ENCODE data around the gene MYL12B.
"Not testable (repeated sequence)": the region's sequence is repeated elsewhere in the genome, so short reads cannot be mapped to it uniquely, and the experiment has no call there.

Gene MYL12B

GRCh38 chr18:3297025-3297984 is 35.4 kb downstream of the MYL12B start:
- TF ChIP-seq, protein P1, sequence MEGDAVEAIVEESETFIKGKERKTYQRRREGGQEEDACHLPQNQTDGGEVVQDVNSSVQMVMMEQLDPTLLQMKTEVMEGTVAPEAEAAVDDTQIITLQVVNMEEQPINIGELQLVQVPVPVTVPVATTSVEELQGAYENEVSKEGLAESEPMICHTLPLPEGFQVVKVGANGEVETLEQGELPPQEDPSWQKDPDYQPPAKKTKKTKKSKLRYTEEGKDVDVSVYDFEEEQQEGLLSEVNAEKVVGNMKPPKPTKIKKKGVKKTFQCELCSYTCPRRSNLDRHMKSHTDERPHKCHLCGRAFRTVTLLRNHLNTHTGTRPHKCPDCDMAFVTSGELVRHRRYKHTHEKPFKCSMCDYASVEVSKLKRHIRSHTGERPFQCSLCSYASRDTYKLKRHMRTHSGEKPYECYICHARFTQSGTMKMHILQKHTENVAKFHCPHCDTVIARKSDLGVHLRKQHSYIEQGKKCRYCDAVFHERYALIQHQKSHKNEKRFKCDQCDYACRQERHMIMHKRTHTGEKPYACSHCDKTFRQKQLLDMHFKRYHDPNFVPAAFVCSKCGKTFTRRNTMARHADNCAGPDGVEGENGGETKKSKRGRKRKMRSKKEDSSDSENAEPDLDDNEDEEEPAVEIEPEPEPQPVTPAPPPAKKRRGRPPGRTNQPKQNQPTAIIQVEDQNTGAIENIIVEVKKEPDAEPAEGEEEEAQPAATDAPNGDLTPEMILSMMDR (conservative IDR thresholded peaks at IDR 0.05; ENCODE audit: low read depth, low read length): peak; percentile 69
- peak; percentile 81 for DNase-seq (ENCODE audit: low read depth)
- H3K4me3 ChIP-seq (ENCODE audit: low read length): peak overlapping the region; percentile 90

GRCh38 chr18:3304832-3305231 is 42.9 kb downstream of the MYL12B start:
- TF ChIP-seq, protein P1 (conservative IDR thresholded peaks at IDR 0.05; ENCODE audit: low read depth, low read length): no peak

GRCh38 chr18:3305354-3305762 is 43.4 kb downstream of the MYL12B start:
- no peak overlapping the region for H3K4me3 ChIP-seq (ENCODE audit: low read length)
- TF ChIP-seq, protein P1 (conservative IDR thresholded peaks at IDR 0.05; ENCODE audit: low read depth, low read length): no peak
- peak; percentile 93 for DNase-seq (ENCODE audit: low read depth)

More at GRCh38 chr18:3304832-3305231, 42.9 kb downstream of the MYL12B start:
- DNase-seq (ENCODE audit: low read depth): no peak
- no peak overlapping the region for H3K4me3 ChIP-seq (ENCODE audit: low read length)

DNA sequence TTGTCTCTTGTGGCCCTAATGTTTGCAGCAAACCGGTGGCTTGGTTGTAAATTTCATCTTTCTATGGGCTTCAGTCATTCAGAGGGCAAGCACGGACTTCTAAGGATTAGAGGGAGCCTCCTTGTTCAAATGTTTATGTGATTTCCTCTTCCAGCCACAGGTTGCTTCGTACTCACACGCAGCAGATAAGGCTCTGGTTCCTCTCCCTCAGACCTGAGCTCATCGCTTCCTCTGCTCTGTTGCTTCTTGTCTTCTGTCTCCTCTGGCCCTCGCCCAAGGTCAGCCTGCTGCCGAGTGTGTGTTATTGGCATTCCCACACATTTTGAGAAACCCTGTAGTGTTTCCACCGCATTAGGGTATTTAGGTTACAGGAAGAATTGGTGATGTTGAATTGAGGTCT is 44.0 kb downstream of the MYL12B start:
- TF ChIP-seq, protein P1 (conservative IDR thresholded peaks at IDR 0.05; ENCODE audit: low read depth, low read length): no peak
- H3K4me3 ChIP-seq (ENCODE audit: low read length): no peak overlapping the region
- no peak for DNase-seq (ENCODE audit: low read depth)

GRCh38 chr18:3306391-3306790 is 44.5 kb downstream of the MYL12B start:
- DNase-seq (ENCODE audit: low read depth): no peak
- H3K4me3 ChIP-seq (ENCODE audit: low read length): no peak overlapping the region
- TF ChIP-seq, protein P1 (conservative IDR thresholded peaks at IDR 0.05; ENCODE audit: low read depth, low read length): no peak

GRCh38 chr18:3313685-3314084 is 51.8 kb downstream of the MYL12B start:
- H3K4me3 ChIP-seq (ENCODE audit: low read length): no peak overlapping the region
- TF ChIP-seq, protein P1 (conservative IDR thresholded peaks at IDR 0.05; ENCODE audit: low read depth, low read length): no peak
- DNase-seq (ENCODE audit: low read depth): no peak

- H3K4me3 ChIP-seq (ENCODE audit: low read length); DNase-seq (ENCODE audit: low read depth): not testable (repeated sequence)
Observed at GRCh38 chr18:3315344-3315743, 53.4 kb downstream of the MYL12B start.
